ENCODE measurements around the gene EDEM3. TPM values are rescaled to one million over a fixed set of nuclear protein-coding genes. Genes with fewer than 3 reads are reported as not detected.

Gene EDEM3
- total RNA-seq, 1 experiment from 2014 or later, result 17.9 TPM

DNA sequence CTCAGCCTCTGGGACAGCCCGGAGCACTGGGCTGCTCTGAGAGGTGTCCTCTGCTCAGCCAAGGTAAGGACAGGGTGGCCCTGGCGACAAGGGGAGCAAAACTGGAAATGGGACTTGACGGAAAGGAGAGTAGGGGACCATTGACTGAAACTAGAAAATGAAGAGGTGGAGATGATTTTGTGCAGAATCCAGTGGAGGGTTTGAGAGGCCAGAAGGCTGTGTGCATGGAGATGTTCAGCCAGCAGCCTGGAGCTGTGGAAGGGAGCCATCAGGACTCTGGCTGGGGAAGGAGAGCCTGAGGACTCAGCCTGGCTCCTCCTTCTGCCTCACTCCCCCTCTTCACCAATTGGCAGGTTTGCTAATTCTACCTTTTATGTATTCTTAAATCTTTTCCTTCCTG lies 114.2 kb downstream of the EDEM3 start:
- H3K27me3 ChIP-seq, result no peaks in the 10 kb centered on the region
- H3K4me3 ChIP-seq, result no peak overlapping the region
- no peak for DNase-seq
- H3K9me3 ChIP-seq, result no peaks in the 10 kb centered on the region
- H3K36me3 ChIP-seq, result no peaks in the 10 kb centered on the region

Other genes starting within 250 kb of the EDEM3 start
- 11.0 and 12.8 TPM in 2 replicates for gene NIBAN1, start 219.7 kb upstream of the EDEM3 start, total RNA-seq (2014; rRNA removed; shearing (Covaris generic); ENCODE audit: low replicate concordance)